Left lung (tissue), 10 donors: ENCODE measurements around the gene GPR26. TPM values are rescaled to one million over a fixed set of nuclear protein-coding genes. Genes with fewer than 3 reads are reported as not detected.

Experiments used
- ATAC-seq: fragments of 200-7000 bp; cut with Tn5 transposase; one replicate; pipeline ENCODE4 v1.9.1; 2020; ENCODE audit warnings: moderate library complexity
- DNase-seq, 4 donors: peaks; one replicate each; pipeline ENCODE4 v3.0.0-alpha.2; 2013 to 2020
- H3K27ac ChIP-seq, 2 donors: fragments of 200-600 bp; sonication (generic) in 1 of 2; one replicate each; pipeline versions ENCODE4 v1.5.0 to v1.8.0; 2020 to 2021
- H3K27me3 ChIP-seq, 2 donors: fragments of 200-600 bp; sonication (generic) in 1 of 2; one replicate each; pipeline versions ENCODE4 v1.5.0 to v1.8.0; 2020 to 2021
- H3K36me3 ChIP-seq, 2 donors: fragments of 200-600 bp; sonication (generic) in 1 of 2; one replicate each; pipeline versions ENCODE4 v1.5.0 to v1.8.0; 2020 to 2021
- H3K4me1 ChIP-seq, 2 donors: fragments of 200-600 bp; one replicate each; pipeline ENCODE4 v1.8.0; 2021
- H3K4me3 ChIP-seq, 2 donors: fragments of 200-600 bp; sonication (generic) in 1 of 2; one replicate each; pipeline versions ENCODE4 v1.5.0 to v1.8.0; 2020 to 2021; ENCODE audit warnings: mild to moderate bottlenecking in 1 of 2
- H3K9me3 ChIP-seq, 2 donors: fragments of 200-600 bp; sonication (generic) in 1 of 2; one replicate each; pipeline versions ENCODE4 v1.5.0 to v1.8.0; 2020 to 2021
- intact Hi-C, 2 donors: fragments of 100-400 bp; cut with DNase I; formaldehyde crosslinking; loops; one replicate each; pipeline versions ENCODE4 v1.11.2 to v1.14.2; 2022
- polyA plus RNA-seq, 6 donors: library from polyadenylated mRNA; unstranded; fragments of 120-200 nt; gene quantifications; one replicate each; pipeline ENCODE4 v1.2.1, GENCODE V29; 2013; ENCODE audit not compliant: insufficient read length in 6 of 6
- total RNA-seq, 2 donors: library from RNA; stranded (reverse); fragmentation: NEBNext Ultra II Directional; extraction: Animal tissue kit (Norgen Biotek cat#: 25700); gene quantifications; one replicate each; pipeline ENCODE4 v1.2.1, GENCODE V29; 2021
- TF ChIP-seq, protein P1 (sequence below), 2 donors: fragments of 200-600 bp; sonication (generic) in 1 of 2; IDR thresholded peaks; one replicate each; pipeline versions ENCODE4 v1.5.0 to v1.8.0; 2021; ENCODE audit warnings: antibody characterized with exemption in 2 of 2
- donor health status: DM: no; HTN: yes; CAD: no.
- donor health status: DM: no; HTN: no; CAD: no.

Gene GPR26
- total and polyA plus RNA-seq, 8 donors, result 0.01 TPM; not detected in 7

GRCh38 chr10:123633636-123634035 is 32.5 kb upstream of the GPR26 start:
- intact Hi-C loops, result no loop called here
- ATAC-seq, result no peak
- no peak overlapping the region for H3K4me3 ChIP-seq

GRCh38 chr10:123634221-123634620 is 31.9 kb upstream of the GPR26 start:
- TF ChIP-seq, protein P1, sequence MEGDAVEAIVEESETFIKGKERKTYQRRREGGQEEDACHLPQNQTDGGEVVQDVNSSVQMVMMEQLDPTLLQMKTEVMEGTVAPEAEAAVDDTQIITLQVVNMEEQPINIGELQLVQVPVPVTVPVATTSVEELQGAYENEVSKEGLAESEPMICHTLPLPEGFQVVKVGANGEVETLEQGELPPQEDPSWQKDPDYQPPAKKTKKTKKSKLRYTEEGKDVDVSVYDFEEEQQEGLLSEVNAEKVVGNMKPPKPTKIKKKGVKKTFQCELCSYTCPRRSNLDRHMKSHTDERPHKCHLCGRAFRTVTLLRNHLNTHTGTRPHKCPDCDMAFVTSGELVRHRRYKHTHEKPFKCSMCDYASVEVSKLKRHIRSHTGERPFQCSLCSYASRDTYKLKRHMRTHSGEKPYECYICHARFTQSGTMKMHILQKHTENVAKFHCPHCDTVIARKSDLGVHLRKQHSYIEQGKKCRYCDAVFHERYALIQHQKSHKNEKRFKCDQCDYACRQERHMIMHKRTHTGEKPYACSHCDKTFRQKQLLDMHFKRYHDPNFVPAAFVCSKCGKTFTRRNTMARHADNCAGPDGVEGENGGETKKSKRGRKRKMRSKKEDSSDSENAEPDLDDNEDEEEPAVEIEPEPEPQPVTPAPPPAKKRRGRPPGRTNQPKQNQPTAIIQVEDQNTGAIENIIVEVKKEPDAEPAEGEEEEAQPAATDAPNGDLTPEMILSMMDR (IDR thresholded peaks at IDR 0.05), result no peak
- no peak for DNase-seq
- no peak for ATAC-seq
- Histone ChIP-seq H3K27ac (no peak overlapping the region), H3K4me1 (no peaks in the 10 kb centered on the region), H3K9me3 (no peaks in the 10 kb centered on the region), H3K36me3 (no peaks in the 10 kb centered on the region), H3K4me3 (no peak overlapping the region), H3K27me3 (no peaks in the 10 kb centered on the region)
- intact Hi-C loops, result no loop called here

More at GRCh38 chr10:123633636-123634035, 32.5 kb upstream of the GPR26 start:
- no peaks in the 10 kb centered on the region for H3K36me3 ChIP-seq
- no peaks in the 10 kb centered on the region for H3K27me3 ChIP-seq
- H3K27ac ChIP-seq, result no peak overlapping the region
- TF ChIP-seq, protein P1 (IDR thresholded peaks at IDR 0.05), result no peak
- DNase-seq, result no peak
- no peaks in the 10 kb centered on the region for H3K9me3 ChIP-seq
- no peaks in the 10 kb centered on the region for H3K4me1 ChIP-seq

DNA sequence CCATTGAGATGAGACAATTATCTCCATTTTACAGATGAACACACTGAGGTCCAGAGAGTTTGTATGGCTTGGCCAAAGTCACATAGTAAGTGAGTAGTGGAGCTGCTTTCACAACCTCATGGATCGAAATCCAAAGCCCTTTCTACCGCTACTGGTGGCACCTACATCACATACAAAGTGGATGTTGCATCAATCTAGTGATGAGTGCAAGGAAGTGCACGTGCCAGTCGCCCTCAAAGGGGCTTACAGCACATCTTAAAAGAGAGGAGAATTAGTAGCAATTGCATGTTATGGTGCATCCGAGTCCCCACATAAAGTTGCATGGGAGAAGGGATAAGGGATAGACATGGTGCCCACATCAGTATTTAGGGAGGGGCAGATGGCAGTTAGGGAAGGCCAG is 31.0 kb upstream of the GPR26 start:
- Histone ChIP-seq H3K9me3 (no peaks in the 10 kb centered on the region), H3K4me3 (no peak overlapping the region), H3K36me3 (no peaks in the 10 kb centered on the region), H3K4me1 (no peaks in the 10 kb centered on the region), H3K27ac (no peak overlapping the region), H3K27me3 (no peaks in the 10 kb centered on the region)
- intact Hi-C loops, result no loop called here
- TF ChIP-seq, protein P1 (IDR thresholded peaks at IDR 0.05), result no peak
- DNase-seq (no peak), ATAC-seq (no peak)

DNA sequence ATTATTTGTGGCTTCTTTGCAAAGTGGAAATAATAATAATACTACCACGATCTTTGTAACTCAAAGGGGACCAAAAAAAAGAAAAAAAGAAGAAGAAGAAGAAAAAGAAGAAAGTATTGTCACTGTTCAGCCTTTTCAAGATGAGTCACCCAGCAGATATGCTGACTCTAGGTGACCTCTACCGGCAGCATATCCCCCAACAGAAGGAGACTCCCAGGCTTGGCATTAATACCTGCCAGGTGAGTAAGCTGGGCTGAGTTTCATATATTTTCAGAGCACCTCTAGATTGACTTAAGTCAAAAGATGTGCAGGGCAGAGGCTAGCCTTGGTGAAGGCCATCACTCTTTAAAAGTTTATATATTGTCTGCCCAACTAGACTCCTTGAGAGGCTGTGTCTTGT is 30.4 kb upstream of the GPR26 start:
- no peak for DNase-seq
- intact Hi-C loops, result no loop called here
- Histone ChIP-seq H3K27ac (no peak overlapping the region), H3K27me3 (no peaks in the 10 kb centered on the region), H3K9me3 (no peaks in the 10 kb centered on the region), H3K36me3 (no peaks in the 10 kb centered on the region), H3K4me1 (no peaks in the 10 kb centered on the region), H3K4me3 (no peak overlapping the region)
- ATAC-seq, result no peak
- TF ChIP-seq, protein P1 (IDR thresholded peaks at IDR 0.05), result no peak

GRCh38 chr10:123636598-123637325 is 29.4 kb upstream of the GPR26 start:
- intact Hi-C loops, result no loop called here
- H3K36me3 ChIP-seq, result no peaks in the 10 kb centered on the region
- no peaks in the 10 kb centered on the region for H3K4me1 ChIP-seq
- DNase-seq (no peak), ATAC-seq (no peak)
- H3K27me3 ChIP-seq, result no peaks in the 10 kb centered on the region
- no peak overlapping the region for H3K27ac ChIP-seq
- no peak overlapping the region for H3K4me3 ChIP-seq
- H3K9me3 ChIP-seq, result no peaks in the 10 kb centered on the region
- TF ChIP-seq, protein P1 (IDR thresholded peaks at IDR 0.05), result no peak
